Measurements from ENCODE around the gene KMT5B.
A peak's percentile ranks its signal among the peaks of the same experiment; 100 is the strongest.

KMT5B gene

GRCh38 chr11:68216171-68216938 lies 3.3 kb upstream of the KMT5B start:
- DNase-seq (ENCODE audit: low read depth in 2 of 2): no peak

DNA sequence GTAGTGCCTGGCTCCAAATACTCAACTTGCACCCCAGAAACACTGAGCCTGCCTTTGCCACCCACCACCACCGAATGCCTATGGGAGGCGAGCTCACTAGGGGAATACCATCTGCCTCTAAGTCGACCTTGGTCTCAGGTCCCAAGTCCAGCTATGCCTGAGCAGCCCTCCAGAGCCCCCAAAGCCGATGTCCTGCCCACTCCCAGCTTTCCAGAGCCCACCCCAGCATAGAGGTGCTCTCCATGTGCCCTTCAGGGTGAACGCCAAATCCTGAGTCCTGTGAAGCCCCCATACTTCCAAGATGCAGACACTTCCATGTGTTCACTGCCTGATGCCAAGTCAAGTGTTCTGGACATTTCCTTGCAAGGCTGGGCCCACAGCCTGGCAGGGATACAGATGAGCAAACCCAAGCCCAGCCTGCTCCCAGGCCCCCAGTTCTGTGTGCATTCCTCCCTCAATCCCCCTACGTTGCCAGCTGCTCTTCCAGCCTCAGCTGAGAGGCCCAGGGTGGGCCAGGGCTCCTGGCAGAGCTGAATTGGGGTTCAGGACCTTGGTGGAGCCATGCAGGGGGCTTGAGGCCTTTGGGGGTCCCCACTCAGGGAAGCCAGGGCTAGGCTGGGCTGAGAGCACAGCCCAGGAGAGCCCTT lies 2.6 kb upstream of the KMT5B start:
- DNase-seq (ENCODE audit: low read depth in 2 of 2): no peak

DNA sequence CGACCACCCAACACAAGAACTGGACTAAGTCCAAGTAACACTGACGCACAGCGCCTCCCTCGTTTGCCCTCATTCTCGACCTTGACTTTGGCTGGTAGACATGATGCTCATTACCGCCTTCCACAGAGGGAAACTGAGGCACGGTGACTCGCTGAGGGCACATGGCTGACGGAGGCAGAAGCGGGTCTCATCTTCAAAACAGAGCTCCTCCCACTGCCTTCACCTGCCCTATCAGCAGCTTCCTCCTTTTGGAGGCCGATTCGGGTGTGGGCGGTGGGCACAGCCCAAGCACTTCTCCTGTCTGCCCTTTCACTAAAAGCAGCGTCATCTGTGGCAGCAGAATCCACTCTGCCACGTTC lies 2.0 kb upstream of the KMT5B start:
- DNase-seq (ENCODE audit: low read depth in 2 of 2): peak; percentile 21 to 24

- no peak for DNase-seq (ENCODE audit: low read depth in 2 of 2)
Measured at GRCh38 chr11:68214173-68215086, 1.3 kb upstream of the KMT5B start.

DNA sequence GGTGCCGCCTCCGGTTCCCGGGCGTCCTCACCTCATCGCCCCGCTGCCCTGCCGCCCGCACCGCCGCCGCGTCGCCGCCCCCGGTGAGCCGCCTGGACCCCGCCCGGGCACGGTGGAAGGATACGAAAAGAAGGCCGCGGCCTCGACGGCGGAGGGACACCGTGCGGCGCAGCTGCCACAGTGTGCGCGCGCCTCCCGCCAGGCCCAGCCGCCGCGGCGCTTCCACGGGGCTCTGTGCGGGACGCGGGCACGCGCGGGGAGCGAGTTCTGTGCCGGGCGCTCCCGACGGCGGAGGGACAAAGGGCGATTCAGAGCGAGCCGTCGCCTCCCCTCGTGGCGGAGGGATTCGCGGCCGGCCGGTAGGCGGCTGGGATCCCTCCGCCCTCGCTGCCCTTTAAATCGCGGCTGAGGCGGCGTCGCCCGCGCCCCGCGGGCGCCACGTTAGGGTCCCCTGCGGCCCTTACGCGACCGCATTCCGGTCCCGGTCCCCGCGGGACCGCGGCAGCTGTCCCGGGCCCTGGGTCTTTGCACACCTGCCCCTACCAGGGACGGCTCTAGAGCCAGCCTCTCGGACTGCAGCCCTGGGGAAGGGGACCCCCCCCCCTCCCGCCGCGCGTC lies 568 bp upstream of the KMT5B start:
- DNase-seq (ENCODE audit: low read depth in 2 of 2): peak; percentile 73

DNA sequence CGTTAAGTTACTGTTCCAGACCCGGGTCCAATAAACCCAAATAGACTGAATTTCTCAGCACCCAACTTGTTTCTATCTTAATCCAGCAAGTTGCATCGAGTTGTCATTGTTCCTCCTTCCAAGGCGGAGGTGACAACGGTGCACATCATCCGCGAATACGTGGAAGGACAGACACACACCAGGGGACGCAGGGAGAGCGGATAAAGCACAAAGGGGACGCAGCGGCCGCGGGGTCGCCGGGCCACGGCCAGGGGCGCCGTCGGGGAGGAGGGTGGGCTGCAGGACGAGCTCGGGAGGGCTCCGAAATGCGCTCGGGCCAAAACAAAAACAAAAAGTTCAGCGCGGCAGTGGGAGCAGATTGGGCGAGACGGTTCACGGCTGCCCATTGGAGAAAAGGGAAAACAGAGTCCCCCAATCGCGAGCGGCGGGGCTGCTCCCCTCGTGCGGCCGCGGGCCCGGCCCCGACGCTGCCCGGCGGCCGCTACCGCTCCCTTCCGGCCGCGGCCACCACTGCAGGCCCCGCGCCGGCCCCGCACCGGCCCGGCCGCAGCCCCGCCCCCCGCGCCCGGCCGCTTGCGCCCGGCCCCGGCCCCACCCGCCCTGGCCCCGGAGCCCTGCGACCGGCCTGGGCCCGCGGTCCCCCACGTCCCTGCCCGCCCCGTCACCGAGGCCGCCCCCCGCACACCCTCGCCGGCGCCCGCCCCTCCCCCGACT lies 518 bp downstream of the KMT5B start:
- peak; percentile 17 to 37 for DNase-seq (ENCODE audit: low read depth in 2 of 2)

DNA sequence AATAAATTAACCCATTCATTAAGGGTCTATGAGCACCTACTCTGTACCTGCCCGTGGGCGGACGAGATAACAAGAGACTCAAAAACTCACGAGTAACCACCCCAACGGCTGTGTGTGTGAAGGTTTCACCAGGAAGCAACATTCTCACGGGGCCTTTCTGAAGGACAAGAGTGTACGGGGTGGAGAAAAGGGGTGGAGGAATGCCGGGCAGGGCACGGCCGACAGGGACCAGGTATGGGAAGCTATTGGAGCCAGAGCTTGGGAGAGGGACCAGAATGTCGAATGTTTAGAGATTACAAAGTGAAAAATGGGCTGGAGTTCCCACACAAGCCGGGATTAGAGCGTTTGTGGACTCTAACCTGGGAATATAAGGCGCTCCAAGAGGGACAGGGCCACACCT lies 1.6 kb downstream of the KMT5B start:
- no peak for DNase-seq (ENCODE audit: low read depth in 2 of 2)

- DNase-seq (ENCODE audit: low read depth in 2 of 2): no peak
Measured at GRCh38 chr11:68206211-68206610, 6.9 kb downstream of the KMT5B start.

- DNase-seq (ENCODE audit: low read depth in 2 of 2): no peak
Measured at GRCh38 chr11:68204402-68204801, 8.7 kb downstream of the KMT5B start.

DNA sequence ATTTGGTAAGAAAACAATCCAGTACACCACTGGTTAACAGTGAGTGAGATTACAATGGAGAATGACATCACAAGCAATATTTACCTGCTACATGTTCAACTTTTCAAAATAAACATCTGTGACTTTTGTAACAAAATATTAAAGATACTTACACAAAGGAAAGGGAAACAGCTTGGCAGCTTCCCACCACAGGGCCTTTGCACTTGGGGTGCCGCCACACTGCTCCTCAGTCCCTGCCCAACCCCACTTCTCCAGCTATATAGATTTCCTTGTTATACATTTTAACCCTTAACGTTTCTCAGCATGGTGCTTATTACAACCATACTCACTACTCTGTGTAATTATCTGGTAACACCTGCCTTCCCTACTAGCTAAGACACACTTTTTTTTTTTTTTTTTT lies 10.9 kb downstream of the KMT5B start:
- DNase-seq (ENCODE audit: low read depth in 2 of 2): no peak

DNA sequence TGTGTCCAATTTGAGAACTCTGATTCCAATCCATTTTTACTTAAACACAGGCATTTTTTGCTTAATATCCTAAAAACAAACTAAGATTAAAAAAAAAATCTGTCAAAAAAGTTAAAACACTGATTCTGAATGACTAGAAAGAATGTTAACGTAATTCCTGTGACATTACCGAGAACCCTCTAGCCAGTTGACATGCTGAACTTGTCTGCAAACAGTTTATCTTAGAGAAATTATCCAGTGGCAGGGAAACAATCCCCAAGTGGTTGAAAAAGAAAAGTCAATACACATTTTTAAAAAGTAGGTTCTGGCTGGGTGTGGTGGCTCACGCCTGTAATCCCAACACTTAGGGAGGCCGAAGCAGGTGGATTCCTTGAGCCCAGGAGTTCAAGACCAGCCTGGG lies 11.6 kb downstream of the KMT5B start:
- no peak for DNase-seq (ENCODE audit: low read depth in 2 of 2)

GRCh38 chr11:68200639-68201038 lies 12.5 kb downstream of the KMT5B start:
- no peak for DNase-seq (ENCODE audit: low read depth in 2 of 2)

- no peak for DNase-seq (ENCODE audit: low read depth in 2 of 2)
Measured at GRCh38 chr11:68199295-68199987, 13.7 kb downstream of the KMT5B start.

DNA sequence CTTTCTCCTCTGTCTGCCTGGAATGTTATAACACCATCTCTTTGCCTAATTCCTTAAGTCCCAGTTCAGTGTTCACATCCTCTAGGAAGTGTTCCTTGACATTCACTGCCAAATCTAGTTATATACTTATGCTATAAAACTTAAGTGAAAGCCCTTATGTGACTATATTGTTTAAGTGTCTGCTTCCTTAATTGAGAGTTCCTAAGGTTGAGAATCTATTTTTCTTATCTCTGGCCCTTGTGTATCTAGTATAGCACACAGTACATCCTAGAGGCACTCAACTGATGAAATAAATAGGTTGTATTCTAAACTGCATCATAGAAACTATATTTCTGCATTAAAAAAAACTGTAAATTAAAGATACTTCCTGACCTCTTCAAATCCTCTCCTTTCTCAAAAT lies 16.9 kb downstream of the KMT5B start:
- no peak for DNase-seq (ENCODE audit: low read depth in 2 of 2)

DNA sequence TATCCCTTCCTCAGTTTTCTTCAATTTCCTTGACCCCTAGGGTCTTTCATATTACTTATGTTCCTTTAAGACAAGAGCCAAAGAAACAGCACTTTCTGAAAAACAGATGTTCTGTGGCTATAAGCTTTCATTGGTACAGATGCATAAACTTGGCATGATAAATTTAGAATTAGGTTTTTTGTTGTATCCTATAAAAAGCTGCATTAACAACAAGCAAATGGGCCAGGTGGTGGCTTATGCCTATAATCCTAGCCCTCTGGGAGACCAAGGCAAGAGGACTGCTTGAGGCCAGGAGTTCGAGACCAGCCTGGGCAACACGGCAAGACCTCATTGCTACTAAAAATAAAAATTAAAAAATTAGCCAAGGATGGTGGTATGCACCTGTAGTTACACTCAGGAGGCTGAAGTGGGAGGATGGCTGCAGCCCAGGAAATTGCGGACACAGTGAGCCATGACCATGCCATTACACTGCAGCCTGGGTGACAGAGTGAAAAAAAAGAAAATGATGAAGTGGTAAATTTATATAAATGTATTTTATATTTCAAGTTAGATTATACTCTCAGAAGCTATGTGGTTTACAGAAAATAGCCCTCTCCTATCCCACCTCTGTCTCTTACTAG lies 18.3 kb downstream of the KMT5B start:
- no peak for DNase-seq (ENCODE audit: low read depth in 2 of 2)

DNA sequence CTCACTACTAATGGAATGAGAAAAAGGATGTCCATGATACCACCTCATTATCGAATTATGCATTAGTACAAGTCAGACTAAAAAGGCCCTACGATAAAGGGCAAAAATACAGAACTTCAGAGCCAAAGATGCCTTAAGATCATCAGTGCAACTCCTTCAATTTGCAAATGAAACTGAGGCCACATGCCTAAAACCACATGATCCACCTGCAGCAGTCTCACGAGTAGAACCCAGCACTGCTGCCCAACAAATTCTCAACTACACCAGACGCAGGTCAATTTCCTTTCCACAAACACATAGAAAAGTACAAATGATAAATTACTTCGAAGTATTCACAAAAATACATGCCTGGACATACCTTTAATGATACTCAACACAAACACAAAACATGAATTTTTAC lies 20.1 kb downstream of the KMT5B start:
- DNase-seq (ENCODE audit: low read depth in 2 of 2): no peak

DNA sequence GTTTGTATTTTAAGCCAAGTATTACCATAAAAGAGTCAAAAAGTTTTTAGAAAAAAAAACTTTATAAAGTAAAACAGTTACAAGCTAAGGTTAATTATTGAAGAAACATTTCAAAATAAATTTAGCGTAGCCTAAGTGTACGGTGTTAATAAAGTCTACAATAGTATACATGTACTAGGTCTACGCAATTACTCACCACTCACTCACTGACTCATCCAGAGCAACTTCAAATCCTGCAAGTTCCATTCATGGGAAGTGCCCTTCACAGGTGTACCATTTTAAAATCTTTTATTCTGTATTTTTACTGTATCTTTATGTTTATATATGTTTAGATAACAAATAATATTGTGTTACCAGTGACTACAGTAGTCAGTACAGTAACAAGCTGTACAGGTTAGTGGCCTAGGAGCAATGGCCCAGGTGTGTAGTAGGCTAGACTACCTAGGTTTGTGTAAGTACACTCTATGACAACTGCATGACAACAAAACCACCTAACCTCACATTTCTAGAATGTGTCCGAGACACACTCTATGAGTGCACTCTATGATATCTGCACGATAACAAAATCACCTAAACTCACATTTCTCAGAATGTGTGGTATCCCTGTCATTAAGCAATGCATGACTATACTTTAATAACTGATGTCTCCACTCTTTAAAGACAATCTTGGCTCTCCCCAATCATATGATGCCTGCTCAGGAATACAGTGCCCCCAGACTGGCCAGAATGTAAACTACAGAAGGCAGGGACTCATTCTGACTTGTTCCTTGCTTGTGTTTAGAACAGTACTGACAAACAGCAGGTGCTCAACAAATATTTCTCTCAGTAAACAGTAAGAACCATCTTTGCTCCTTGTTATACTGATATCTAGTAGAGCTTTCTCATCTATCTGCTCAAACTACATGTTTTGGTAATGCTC lies 21.2 kb downstream of the KMT5B start:
- DNase-seq (ENCODE audit: low read depth in 2 of 2): no peak

DNA sequence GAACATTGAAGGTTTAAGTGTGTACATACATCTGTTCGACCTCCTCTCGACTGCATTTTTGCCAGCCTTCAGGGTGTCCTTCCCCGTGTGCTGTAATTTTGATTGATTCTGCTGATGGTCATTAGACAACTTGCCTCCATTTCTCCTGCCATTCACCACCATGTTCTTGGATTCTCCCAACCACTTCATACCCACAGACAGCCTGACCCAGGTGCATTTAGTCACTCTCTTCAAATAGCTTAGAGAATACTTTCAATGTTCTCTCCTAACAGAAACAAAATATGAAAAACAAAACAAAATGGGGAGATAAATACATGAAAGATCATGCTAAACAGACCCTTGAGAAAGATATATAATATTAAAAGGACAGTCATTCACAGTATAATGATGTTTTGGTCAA lies 23.2 kb downstream of the KMT5B start:
- DNase-seq (ENCODE audit: low read depth in 2 of 2): no peak

- DNase-seq (ENCODE audit: low read depth in 2 of 2): no peak
Measured at GRCh38 chr11:68189082-68189481, 24.0 kb downstream of the KMT5B start.
